ENCODE measurements around the gene NCOA7. TPM values are rescaled to one million over a fixed set of nuclear protein-coding genes. Genes with fewer than 3 reads are reported as not detected.

The NCOA7 gene
- total RNA-seq, 4 donors from 2014 or later, result 9.0 to 36.2 (median 21.8) TPM

- Histone ChIP-seq H3K9me3 (no peaks in the 10 kb centered on the region), H3K4me3 (replicated peaks in 1 of 3) (no peak overlapping the region), H3K36me3 (no peaks in the 10 kb centered on the region), H3K27me3 (no peaks in the 10 kb centered on the region), H3K4me1 (peaks cover 0 to 21% of the 10 kb centered on the region in 2 donors), H3K27ac (no peak overlapping the region)
- no peak for DNase-seq
- TF ChIP-seq POLR2A (IDR thresholded peaks at IDR 0.05) (no peak), CTCF (IDR thresholded peaks at IDR 0.05) (no peak)
- intact Hi-C loops (cut with DNase I), result no loop called here
- WGBS, 2 donors, result 79 to 88% methylated on average over 5 of the region's 5 CpGs
Observed at GRCh38 chr6:125832391-125833117, 41.8 kb downstream of the NCOA7 start.

- Histone ChIP-seq H3K4me3 (replicated peaks in 1 of 3) (no peak overlapping the region), H3K36me3 (no peaks in the 10 kb centered on the region), H3K9me3 (no peaks in the 10 kb centered on the region), H3K27ac (peak overlapping the region in 2 of 3 donors; percentile 62 to 71), H3K27me3 (no peaks in the 10 kb centered on the region), H3K4me1 (peaks cover 0 to 21% of the 10 kb centered on the region in 2 donors)
- no peak for DNase-seq
- TF ChIP-seq POLR2A (IDR thresholded peaks at IDR 0.05), result no peak
- TF ChIP-seq CTCF (IDR thresholded peaks at IDR 0.05), result no peak
- intact Hi-C loops (cut with DNase I), result no loop called here
- 87 to 88% methylated on average over 2 of the region's 2 CpGs for WGBS, 2 donors
Observed at GRCh38 chr6:125834348-125834747, 43.6 kb downstream of the NCOA7 start.

GRCh38 chr6:125835221-125835744 lies 44.5 kb downstream of the NCOA7 start:
- TF ChIP-seq POLR2A (IDR thresholded peaks at IDR 0.05), result no peak
- TF ChIP-seq CTCF (IDR thresholded peaks at IDR 0.05), result no peak
- WGBS, 2 donors, result 53 to 67% methylated on average over 2 of the region's 2 CpGs
- Histone ChIP-seq H3K27ac (peak overlapping the region; percentile 18 to 71 (median 62)), H3K36me3 (no peaks in the 10 kb centered on the region), H3K9me3 (no peaks in the 10 kb centered on the region), H3K27me3 (no peaks in the 10 kb centered on the region), H3K4me3 (replicated peaks in 1 of 3) (no peak overlapping the region), H3K4me1 (peaks cover 0 to 21% of the 10 kb centered on the region in 2 donors)
- intact Hi-C loops (cut with DNase I), result no loop called here
- peak in 1 of 2 donors; percentile 4 for DNase-seq

GRCh38 chr6:125836466-125836865 lies 45.7 kb downstream of the NCOA7 start:
- no peak for DNase-seq
- Histone ChIP-seq H3K27me3 (no peaks in the 10 kb centered on the region), H3K27ac (no peak overlapping the region), H3K9me3 (no peaks in the 10 kb centered on the region), H3K4me1 (peaks cover 0 to 21% of the 10 kb centered on the region in 2 donors), H3K36me3 (no peaks in the 10 kb centered on the region), H3K4me3 (replicated peaks in 1 of 3) (no peak overlapping the region)
- intact Hi-C loops (cut with DNase I), result no loop called here
- TF ChIP-seq POLR2A (IDR thresholded peaks at IDR 0.05) (no peak), CTCF (IDR thresholded peaks at IDR 0.05) (no peak)
- 91 to 94% methylated on average over 2 of the region's 2 CpGs for WGBS, 2 donors

- 78 to 87% methylated on average over 7 of the region's 7 CpGs for WGBS, 2 donors
- Histone ChIP-seq H3K27ac (peak overlapping the region; percentile 21 to 32 (median 26)), H3K27me3 (no peaks in the 10 kb centered on the region), H3K36me3 (no peaks in the 10 kb centered on the region), H3K4me3 (replicated peaks in 1 of 3) (no peak overlapping the region), H3K4me1 (peaks cover 0 to 13% of the 10 kb centered on the region in 2 donors), H3K9me3 (no peaks in the 10 kb centered on the region)
- no peak for DNase-seq
- intact Hi-C loops (cut with DNase I), result no loop called here
- TF ChIP-seq POLR2A (IDR thresholded peaks at IDR 0.05) (no peak), CTCF (IDR thresholded peaks at IDR 0.05) (no peak)
Observed at GRCh38 chr6:125839471-125839870, 48.7 kb downstream of the NCOA7 start.

All from thyroid gland (tissue), 4 donors.